ENCODE results near the gene TRIO. TPM values are rescaled to one million over a fixed set of nuclear protein-coding genes. Genes with fewer than 3 reads are reported as not detected.

The TRIO gene
- polyA plus RNA-seq, 1 of the 3 experiments (the other 2 are of a cell fraction): 229 TPM

GRCh38 chr5:14490309-14490711, 347.2 kb downstream of the TRIO start:
- H3K4me3 ChIP-seq (ENCODE audit: low read depth in 2 of 2, low read length in 1 of 2): no peak overlapping the region
- H3K27me3 ChIP-seq (ENCODE audit: insufficient read depth): no peaks in the 10 kb centered on the region
- no peaks in the 10 kb centered on the region for H3K9me3 ChIP-seq
- peaks cover 31% of the 10 kb centered on the region for H4K20me1 ChIP-seq (ENCODE audit: insufficient read depth)
- H3K4me1 ChIP-seq (ENCODE audit: control insufficient read depth in 1 of 2, insufficient read depth in 2 of 2, low read depth in 1 of 2, low read length in 1 of 2): peaks cover 0 to 3% of the 10 kb centered on the region in 2 experiments; a peak in 1 of 4 replicates
- H3F3A ChIP-seq (replicated peaks; ENCODE audit: insufficient read depth): peaks cover 29% of the 10 kb centered on the region
- peak; percentile 12 for DNase-seq
- 96% methylated on average over 2 of the region's 2 CpGs for WGBS (ENCODE audit: low lambda C conversion rate)
- ChIA-PET CTCF (interaction anchor here (1.1 to 2.6 kb wide), 4 partner anchors 11 to 159 kb away, joined by 3 to 9 read pairs (median 3); no protein-coding TSS in a partner anchor), POLR2A (no interaction called here)
- no peaks in the 10 kb centered on the region for H3K9me2 ChIP-seq
- H2AFZ ChIP-seq (ENCODE audit: low read depth): no peak overlapping the region
- no peak overlapping the region for H3K27ac ChIP-seq (ENCODE audit: low read depth in 2 of 2, low read length in 1 of 2)
- H3K9ac ChIP-seq: no peak overlapping the region
- H3K79me2 ChIP-seq (ENCODE audit: insufficient read depth): peaks cover 68% of the 10 kb centered on the region; the same call in 1 of the 2 replicates
- TF ChIP-seq EZH2phosphoT487 (IDR thresholded peaks at IDR 0.05; ENCODE audit: borderline replicate concordance, low read depth): no peak
- peaks cover 79 to 95% of the 10 kb centered on the region in 2 experiments for H3K36me3 ChIP-seq (replicated peaks in 1 of 2; ENCODE audit: control insufficient read depth in 1 of 2, insufficient read depth in 2 of 2, low read length in 1 of 2)
- H3K4me2 ChIP-seq: no peak overlapping the region

- POLR2A ChIA-PET: no interaction called here
- peaks cover 0 to 3% of the 10 kb centered on the region in 2 experiments; a peak in 1 of 4 replicates for H3K4me1 ChIP-seq (ENCODE audit: control insufficient read depth in 1 of 2, insufficient read depth in 2 of 2, low read depth in 1 of 2, low read length in 1 of 2)
- TF ChIP-seq RXRA (IDR thresholded peaks at IDR 0.05; ENCODE audit: borderline replicate concordance, low read depth) (no peak), ZBTB33 (IDR thresholded peaks at IDR 0.05; ENCODE audit: borderline replicate concordance, low read depth) (0 out of 2 replicates have a peak, but pooled peaks have one; percentile 14)
- no peak overlapping the region for H3K4me2 ChIP-seq
- no peak overlapping the region for H3K4me3 ChIP-seq (ENCODE audit: low read depth in 2 of 2, low read length in 1 of 2)
- H3K9ac ChIP-seq: no peak overlapping the region
- H3K9me3 ChIP-seq: no peaks in the 10 kb centered on the region
- CTCF ChIA-PET: interaction anchor here (1.1 to 2.6 kb wide), 6 partner anchors 12 to 159 kb away, joined by 3 to 9 read pairs (median 3); no protein-coding TSS in a partner anchor
- peak; percentile 21 for DNase-seq
- peaks cover 38% of the 10 kb centered on the region for H4K20me1 ChIP-seq (ENCODE audit: insufficient read depth)
- no peaks in the 10 kb centered on the region for H3K9me2 ChIP-seq
- no peaks in the 10 kb centered on the region for H3K27me3 ChIP-seq (ENCODE audit: insufficient read depth)
- H3K79me2 ChIP-seq (ENCODE audit: insufficient read depth): peaks cover 73% of the 10 kb centered on the region; the same call in 1 of the 2 replicates
- peak overlapping the region in 1 of 2 experiments; percentile 13; a peak in 1 of 4 replicates for H3K27ac ChIP-seq (ENCODE audit: low read depth in 2 of 2, low read length in 1 of 2)
- H3F3A ChIP-seq (replicated peaks; ENCODE audit: insufficient read depth): peaks cover 35% of the 10 kb centered on the region
- H2AFZ ChIP-seq (ENCODE audit: low read depth): no peak overlapping the region
- WGBS (ENCODE audit: low lambda C conversion rate): 95% methylated on average over 17 of the region's 21 CpGs
- peaks cover 76 to 91% of the 10 kb centered on the region in 2 experiments for H3K36me3 ChIP-seq (replicated peaks in 1 of 2; ENCODE audit: control insufficient read depth in 1 of 2, insufficient read depth in 2 of 2, low read length in 1 of 2)
Measured at GRCh38 chr5:14491015-14491915, 348.1 kb downstream of the TRIO start.

- no peaks in the 10 kb centered on the region for H3K9me3 ChIP-seq
- ChIA-PET CTCF (no interaction called here), POLR2A (no interaction called here)
- H3K9me2 ChIP-seq: no peaks in the 10 kb centered on the region
- H4K20me1 ChIP-seq (ENCODE audit: insufficient read depth): peaks cover 41% of the 10 kb centered on the region
- H3F3A ChIP-seq (replicated peaks; ENCODE audit: insufficient read depth): peaks cover 39% of the 10 kb centered on the region
- H3K9ac ChIP-seq: no peak overlapping the region
- no peak overlapping the region for H3K4me3 ChIP-seq (ENCODE audit: low read depth in 2 of 2, low read length in 1 of 2)
- WGBS (ENCODE audit: low lambda C conversion rate): 92% methylated on average over 20 of the region's 21 CpGs
- H3K4me1 ChIP-seq (ENCODE audit: control insufficient read depth in 1 of 2, insufficient read depth in 2 of 2, low read depth in 1 of 2, low read length in 1 of 2): peaks cover 0 to 3% of the 10 kb centered on the region in 2 experiments; a peak in 1 of 4 replicates
- DNase-seq: no peak
- H3K27me3 ChIP-seq (ENCODE audit: insufficient read depth): no peaks in the 10 kb centered on the region
- no peak overlapping the region for H2AFZ ChIP-seq (ENCODE audit: low read depth)
- peaks cover 80 to 93% of the 10 kb centered on the region in 2 experiments for H3K36me3 ChIP-seq (replicated peaks in 1 of 2; ENCODE audit: control insufficient read depth in 1 of 2, insufficient read depth in 2 of 2, low read length in 1 of 2)
- H3K79me2 ChIP-seq (ENCODE audit: insufficient read depth): peaks cover 80% of the 10 kb centered on the region; the same call in 1 of the 2 replicates
- TF ChIP-seq IRF3 (IDR thresholded peaks at IDR 0.05; ENCODE audit: low read depth, low read length) (no peak), JUND (IDR thresholded peaks at IDR 0.05) (no peak), TEAD4 (IDR thresholded peaks at IDR 0.05; ENCODE audit: borderline replicate concordance, insufficient read depth) (no peak), RFX5 (IDR thresholded peaks at IDR 0.05; ENCODE audit: low read length) (no peak), GATA2 (CRISPR knock-in tag; IDR thresholded peaks at IDR 0.05) (no peak), MEF2A (IDR thresholded peaks at IDR 0.05; ENCODE audit: borderline replicate concordance, low read depth) (no peak), NFIC (IDR thresholded peaks at IDR 0.05; ENCODE audit: borderline replicate concordance) (no peak), NRF1 (IDR thresholded peaks at IDR 0.05; ENCODE audit: low read depth, low read length) (no peak), SIN3A (IDR thresholded peaks at IDR 0.05; ENCODE audit: borderline replicate concordance, low read depth, low read length) (no peak), ELF1 (IDR thresholded peaks at IDR 0.05) (no peak), ZBTB33 (IDR thresholded peaks at IDR 0.05; ENCODE audit: borderline replicate concordance, low read depth) (no peak)
- no peak overlapping the region for H3K4me2 ChIP-seq
- H3K27ac ChIP-seq (ENCODE audit: low read depth in 2 of 2, low read length in 1 of 2): no peak overlapping the region
Measured at GRCh38 chr5:14492331-14492964, 349.3 kb downstream of the TRIO start.
